ENCODE measurements around the gene RUNX1.

- no peak for TF ChIP-seq GATA3 (IDR thresholded peaks at IDR 0.05; ENCODE audit: low read depth, low read length)
- TF ChIP-seq GATA2 (IDR thresholded peaks at IDR 0.05; ENCODE audit: low read depth, low read length) = no peak
Measured at GRCh38 chr21:34971656-34972055, 77.4 kb downstream of the RUNX1 start.
